ENCODE results near the gene TMEM117. TPM values are rescaled to one million over a fixed set of nuclear protein-coding genes. Genes with fewer than 3 reads are reported as not detected.

TMEM117 gene
- total and polyA plus RNA-seq, 8 donors: 1.9 to 52.5 (median 8.0) TPM

- no peaks in the 10 kb centered on the region for H3K36me3 ChIP-seq
- DNase-seq: no peak
- no peaks in the 10 kb centered on the region for H3K4me1 ChIP-seq
- 70 to 89% (median 73%) methylated on average over 3 of the region's 3 CpGs for WGBS, 5 donors
- H3K27me3 ChIP-seq: no peaks in the 10 kb centered on the region
- no peak overlapping the region for H3K27ac ChIP-seq
- TF ChIP-seq POLR2A (IDR thresholded peaks at IDR 0.05): no peak
- TF ChIP-seq POLR2AphosphoS5 (IDR thresholded peaks at IDR 0.05): no peak
- TF ChIP-seq EP300 (IDR thresholded peaks at IDR 0.05): no peak
- no peak for TF ChIP-seq CTCF (IDR thresholded peaks at IDR 0.05)
- H3K9me3 ChIP-seq: no peaks in the 10 kb centered on the region
- intact Hi-C loops (cut with DNase I; ENCODE audit: low total_unique reads): no loop called here
- no peak overlapping the region for H3K4me3 ChIP-seq
These were observed 79.1 kb downstream of the TMEM117 start for GRCh38 chr12:43914923-43915468.

GRCh38 chr12:43917896-43918295 is 82.0 kb downstream of the TMEM117 start:
- no peak for DNase-seq
- no peak overlapping the region for H3K4me3 ChIP-seq
- no peaks in the 10 kb centered on the region for H3K36me3 ChIP-seq
- TF ChIP-seq POLR2AphosphoS5 (IDR thresholded peaks at IDR 0.05): no peak
- no peak for TF ChIP-seq CTCF (IDR thresholded peaks at IDR 0.05)
- TF ChIP-seq EP300 (IDR thresholded peaks at IDR 0.05): no peak
- TF ChIP-seq POLR2A (IDR thresholded peaks at IDR 0.05): no peak
- H3K27ac ChIP-seq: no peak overlapping the region
- no peaks in the 10 kb centered on the region for H3K9me3 ChIP-seq
- no peaks in the 10 kb centered on the region for H3K27me3 ChIP-seq
- WGBS, 5 donors: 57 to 71% (median 67%) methylated on average over 2 of the region's 2 CpGs
- H3K4me1 ChIP-seq: no peaks in the 10 kb centered on the region
- intact Hi-C loops (cut with DNase I; ENCODE audit: low total_unique reads): no loop called here

GRCh38 chr12:43921666-43922337 is 85.9 kb downstream of the TMEM117 start:
- DNase-seq: no peak
- TF ChIP-seq POLR2AphosphoS5 (IDR thresholded peaks at IDR 0.05): no peak
- no peak for TF ChIP-seq CTCF (IDR thresholded peaks at IDR 0.05)
- TF ChIP-seq POLR2A (IDR thresholded peaks at IDR 0.05): no peak
- no peak for TF ChIP-seq EP300 (IDR thresholded peaks at IDR 0.05)
- no peaks in the 10 kb centered on the region for H3K27me3 ChIP-seq
- no peak overlapping the region for H3K27ac ChIP-seq
- no peaks in the 10 kb centered on the region for H3K9me3 ChIP-seq
- H3K4me3 ChIP-seq: no peak overlapping the region
- WGBS, 5 donors: 87 to 94% (median 90%) methylated on average over 3 of the region's 3 CpGs
- no peaks in the 10 kb centered on the region for H3K4me1 ChIP-seq
- H3K36me3 ChIP-seq: no peaks in the 10 kb centered on the region
- intact Hi-C loops (cut with DNase I; ENCODE audit: low total_unique reads): no loop called here

GRCh38 chr12:43930032-43930431 is 94.2 kb downstream of the TMEM117 start:
- no peak for DNase-seq
- TF ChIP-seq POLR2AphosphoS5 (IDR thresholded peaks at IDR 0.05): no peak
- no peak for TF ChIP-seq CTCF (IDR thresholded peaks at IDR 0.05)
- TF ChIP-seq POLR2A (IDR thresholded peaks at IDR 0.05): no peak
- TF ChIP-seq EP300 (IDR thresholded peaks at IDR 0.05): no peak
- intact Hi-C loops (cut with DNase I; ENCODE audit: low total_unique reads): no loop called here
- Histone ChIP-seq H3K36me3 (peaks cover 0 to 9% (median 0%) of the 10 kb centered on the region in 4 donors), H3K9me3 (peaks cover 0 to 22% (median 9%) of the 10 kb centered on the region in 4 donors), H3K4me1 (no peaks in the 10 kb centered on the region), H3K27ac (no peak overlapping the region), H3K4me3 (no peak overlapping the region), H3K27me3 (no peaks in the 10 kb centered on the region)
- WGBS, 5 donors: 68 to 83% (median 82%) methylated on average over 1 of the region's 1 CpG

Measured in stomach (tissue), 9 donors.